Measurements from ENCODE around the gene LRCH2. TPM values are rescaled to one million over a fixed set of nuclear protein-coding genes. Genes with fewer than 3 reads are reported as not detected.

LRCH2 gene

GRCh38 chrX:115068896-115069295, 165.0 kb downstream of the LRCH2 start:
- DNase-seq: no peak
- H3K36me3 ChIP-seq (ENCODE audit: control insufficient read depth in 1 of 2, insufficient read depth in 2 of 2, low read depth in 1 of 2, low read length in 2 of 2): no peaks in the 10 kb centered on the region

GRCh38 chrX:115067812-115068211, 166.1 kb downstream of the LRCH2 start:
- no CpG with 5 or more reads among the region's 2 CpGs for WGBS
- Histone ChIP-seq H4K8ac (ENCODE audit: low read length) (no peak overlapping the region), H2BK5ac (ENCODE audit: low read depth, low read length, poor library complexity, severe bottlenecking) (no peak overlapping the region), H4K91ac (ENCODE audit: low read length) (no peak overlapping the region), H3K14ac (ENCODE audit: low read length in 2 of 2) (no peak overlapping the region), H3K9ac (ENCODE audit: low read length) (peak overlapping the region; percentile 54), H3K27me3 (ENCODE audit: control insufficient read depth in 1 of 2, insufficient read depth in 1 of 2, low read length in 2 of 2) (peaks cover 0 to 14% of the 10 kb centered on the region in 2 experiments), H3K4me3 (ENCODE audit: insufficient read depth in 1 of 2, low read depth in 1 of 2, low read length in 2 of 2) (peak overlapping the region in 1 of 2 experiments; percentile 32), H3K27ac (ENCODE audit: low read length, poor library complexity, severe bottlenecking) (no peak overlapping the region), H2BK12ac (ENCODE audit: low read length in 2 of 2) (no peak overlapping the region), H3K36me3 (ENCODE audit: control insufficient read depth in 1 of 2, insufficient read depth in 2 of 2, low read depth in 1 of 2, low read length in 2 of 2) (no peaks in the 10 kb centered on the region), H2BK120ac (ENCODE audit: low read depth, low read length) (no peak overlapping the region), H2AFZ (ENCODE audit: low read depth, low read length) (no peak overlapping the region), H3K23ac (ENCODE audit: low read length in 2 of 2) (no peak overlapping the region), H2BK15ac (ENCODE audit: low read depth, poor library complexity, severe bottlenecking) (no peak overlapping the region), H3K9me3 (ENCODE audit: control insufficient read depth, low read length) (no peaks in the 10 kb centered on the region), H3K79me1 (replicated peaks; ENCODE audit: low read length, poor library complexity, severe bottlenecking) (no peaks in the 10 kb centered on the region), H2AK5ac (ENCODE audit: low read length, severe bottlenecking) (no peak overlapping the region), H3K4ac (ENCODE audit: low read depth in 1 of 2, low read length in 2 of 2) (no peak overlapping the region), H3K18ac (ENCODE audit: low read depth in 1 of 2, low read length in 2 of 2) (no peak overlapping the region), H3K4me2 (ENCODE audit: low read length, poor library complexity, severe bottlenecking) (no peak overlapping the region), H3K4me1 (ENCODE audit: control insufficient read depth, insufficient read depth, low read depth, low read length) (no peaks in the 10 kb centered on the region)
- no peak for DNase-seq

More at GRCh38 chrX:115068896-115069295, 165.0 kb downstream of the LRCH2 start:
- Histone ChIP-seq H2AFZ (ENCODE audit: low read depth, low read length) (no peak overlapping the region), H3K9ac (ENCODE audit: low read length) (no peak overlapping the region), H2BK5ac (ENCODE audit: low read depth, low read length, poor library complexity, severe bottlenecking) (no peak overlapping the region), H3K27me3 (ENCODE audit: control insufficient read depth in 1 of 2, insufficient read depth in 1 of 2, low read length in 2 of 2) (peaks cover 0 to 10% of the 10 kb centered on the region in 2 experiments), H2BK120ac (ENCODE audit: low read depth, low read length) (no peak overlapping the region), H2AK5ac (ENCODE audit: low read length, severe bottlenecking) (no peak overlapping the region), H3K23ac (ENCODE audit: low read length in 2 of 2) (no peak overlapping the region), H4K91ac (ENCODE audit: low read length) (no peak overlapping the region), H3K18ac (ENCODE audit: low read depth in 1 of 2, low read length in 2 of 2) (no peak overlapping the region), H3K4ac (ENCODE audit: low read depth in 1 of 2, low read length in 2 of 2) (no peak overlapping the region), H2BK12ac (ENCODE audit: low read length in 2 of 2) (no peak overlapping the region), H3K79me1 (replicated peaks; ENCODE audit: low read length, poor library complexity, severe bottlenecking) (no peaks in the 10 kb centered on the region), H3K4me2 (ENCODE audit: low read length, poor library complexity, severe bottlenecking) (no peak overlapping the region), H3K27ac (ENCODE audit: low read length, poor library complexity, severe bottlenecking) (no peak overlapping the region), H3K4me1 (ENCODE audit: control insufficient read depth, insufficient read depth, low read depth, low read length) (no peaks in the 10 kb centered on the region), H3K14ac (ENCODE audit: low read length in 2 of 2) (no peak overlapping the region), H3K4me3 (ENCODE audit: insufficient read depth in 1 of 2, low read depth in 1 of 2, low read length in 2 of 2) (no peak overlapping the region), H3K9me3 (ENCODE audit: control insufficient read depth, low read length) (no peaks in the 10 kb centered on the region), H2BK15ac (ENCODE audit: low read depth, poor library complexity, severe bottlenecking) (no peak overlapping the region), H4K8ac (ENCODE audit: low read length) (no peak overlapping the region)
- WGBS: 91% methylated on average over 17 of the region's 27 CpGs

DNA sequence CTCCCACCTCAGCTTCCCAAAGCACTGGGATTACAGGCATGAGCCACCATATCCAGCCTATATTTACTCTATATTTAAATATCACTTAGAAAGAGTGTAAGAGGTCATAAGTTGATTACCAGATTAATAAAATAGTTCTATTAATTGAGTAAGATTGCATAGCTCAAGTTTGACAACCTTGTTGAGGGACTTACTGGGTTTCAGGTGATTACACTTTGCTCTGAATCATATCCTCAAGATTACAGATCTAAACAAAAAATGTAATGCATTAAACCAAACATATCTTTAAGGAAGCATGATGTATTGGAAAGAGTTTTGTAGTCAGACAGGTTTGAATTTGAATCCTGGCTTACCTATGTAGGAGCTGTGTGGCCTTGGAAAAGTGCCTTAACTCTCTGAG, 168.6 kb downstream of the LRCH2 start:
- Histone ChIP-seq H2AK5ac (ENCODE audit: low read length, severe bottlenecking) (no peak overlapping the region), H3K4me3 (ENCODE audit: insufficient read depth in 1 of 2, low read depth in 1 of 2, low read length in 2 of 2) (no peak overlapping the region), H3K27ac (ENCODE audit: low read length, poor library complexity, severe bottlenecking) (no peak overlapping the region), H3K14ac (ENCODE audit: low read length in 2 of 2) (no peak overlapping the region), H3K36me3 (ENCODE audit: control insufficient read depth in 1 of 2, insufficient read depth in 2 of 2, low read depth in 1 of 2, low read length in 2 of 2) (no peaks in the 10 kb centered on the region), H2BK15ac (ENCODE audit: low read depth, poor library complexity, severe bottlenecking) (no peak overlapping the region), H3K4me2 (ENCODE audit: low read length, poor library complexity, severe bottlenecking) (no peak overlapping the region), H3K79me1 (replicated peaks; ENCODE audit: low read length, poor library complexity, severe bottlenecking) (no peaks in the 10 kb centered on the region), H4K91ac (ENCODE audit: low read length) (no peak overlapping the region), H3K9ac (ENCODE audit: low read length) (no peak overlapping the region), H3K4ac (ENCODE audit: low read depth in 1 of 2, low read length in 2 of 2) (no peak overlapping the region), H3K4me1 (ENCODE audit: control insufficient read depth, insufficient read depth, low read depth, low read length) (no peaks in the 10 kb centered on the region), H2BK12ac (ENCODE audit: low read length in 2 of 2) (no peak overlapping the region), H2BK120ac (ENCODE audit: low read depth, low read length) (no peak overlapping the region), H3K27me3 (ENCODE audit: control insufficient read depth in 1 of 2, insufficient read depth in 1 of 2, low read length in 2 of 2) (peaks cover 0 to 10% of the 10 kb centered on the region in 2 experiments), H3K9me3 (ENCODE audit: control insufficient read depth, low read length) (peaks cover 9% of the 10 kb centered on the region), H3K18ac (ENCODE audit: low read depth in 1 of 2, low read length in 2 of 2) (no peak overlapping the region), H2AFZ (ENCODE audit: low read depth, low read length) (no peak overlapping the region), H3K23ac (ENCODE audit: low read length in 2 of 2) (no peak overlapping the region), H4K8ac (ENCODE audit: low read length) (no peak overlapping the region), H2BK5ac (ENCODE audit: low read depth, low read length, poor library complexity, severe bottlenecking) (no peak overlapping the region)
- DNase-seq: no peak

Small RNA genes lying within 50 kb of the gene (small RNA-seq; reads per million reads assigned to genes)
- gene RF00019 (ENCODE audit: low read depth): not detected
- 8.3 reads per million, percentile 74 among the genes with 10 or more reads in this experiment for gene SNORA35B (ENCODE audit: low read depth)
